AG09319 (cell line): ENCODE measurements around the gene LGI1.
"Not testable (repeated sequence)": the region's sequence is repeated elsewhere in the genome, so short reads cannot be mapped to it uniquely, and the experiment has no call there.

Experiments used
- DNase-seq: peaks from one replicate; pipeline ENCODE4 v3.0.0-alpha.2; 2010; ENCODE audit warnings: low read depth; ENCODE audit errors: extremely low read depth
- TF ChIP-seq, protein P1 (sequence below): IDR thresholded peaks from 2 replicates; pipeline ENCODE4 v1.5.1; 2011; ENCODE audit warnings: low read depth, mild to moderate bottlenecking, inconsistent platforms, low read length, moderate library complexity

The LGI1 gene

DNA sequence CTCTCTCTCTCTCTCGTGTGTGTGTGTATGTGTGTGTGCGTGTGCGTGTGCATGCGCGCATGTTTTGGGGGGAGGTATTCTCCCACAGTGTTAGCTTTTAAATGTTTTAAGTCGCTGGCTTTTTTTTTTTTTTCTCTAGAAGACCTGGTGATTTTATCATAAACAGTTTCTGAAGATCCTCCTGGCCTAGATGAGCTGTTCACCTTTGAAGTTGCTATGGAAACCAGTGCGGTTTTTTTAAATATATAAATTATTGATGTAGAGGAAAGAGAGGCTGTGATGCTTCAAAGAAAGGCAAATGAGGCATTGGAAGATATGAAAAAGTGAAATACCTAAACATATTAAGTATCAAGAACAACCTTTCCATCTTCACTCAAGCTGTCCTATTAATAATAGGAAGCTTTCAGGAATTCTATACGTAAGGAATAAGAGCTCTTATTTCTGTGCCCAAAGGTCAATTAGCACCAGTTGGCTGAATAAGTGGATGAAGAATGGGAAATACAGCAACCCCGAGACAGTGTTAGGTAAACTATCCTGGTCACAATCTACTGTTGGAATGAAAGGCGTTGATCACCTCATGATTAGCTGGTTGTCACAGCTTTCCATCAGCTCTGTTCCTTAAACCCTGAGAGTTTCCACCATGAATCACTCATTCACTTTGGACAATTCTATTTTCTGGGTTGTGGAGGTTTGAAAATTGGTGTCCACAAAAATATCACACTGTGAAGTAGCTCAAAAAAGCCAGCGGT, 69.5 kb downstream of the LGI1 start:
- TF ChIP-seq, protein P1, sequence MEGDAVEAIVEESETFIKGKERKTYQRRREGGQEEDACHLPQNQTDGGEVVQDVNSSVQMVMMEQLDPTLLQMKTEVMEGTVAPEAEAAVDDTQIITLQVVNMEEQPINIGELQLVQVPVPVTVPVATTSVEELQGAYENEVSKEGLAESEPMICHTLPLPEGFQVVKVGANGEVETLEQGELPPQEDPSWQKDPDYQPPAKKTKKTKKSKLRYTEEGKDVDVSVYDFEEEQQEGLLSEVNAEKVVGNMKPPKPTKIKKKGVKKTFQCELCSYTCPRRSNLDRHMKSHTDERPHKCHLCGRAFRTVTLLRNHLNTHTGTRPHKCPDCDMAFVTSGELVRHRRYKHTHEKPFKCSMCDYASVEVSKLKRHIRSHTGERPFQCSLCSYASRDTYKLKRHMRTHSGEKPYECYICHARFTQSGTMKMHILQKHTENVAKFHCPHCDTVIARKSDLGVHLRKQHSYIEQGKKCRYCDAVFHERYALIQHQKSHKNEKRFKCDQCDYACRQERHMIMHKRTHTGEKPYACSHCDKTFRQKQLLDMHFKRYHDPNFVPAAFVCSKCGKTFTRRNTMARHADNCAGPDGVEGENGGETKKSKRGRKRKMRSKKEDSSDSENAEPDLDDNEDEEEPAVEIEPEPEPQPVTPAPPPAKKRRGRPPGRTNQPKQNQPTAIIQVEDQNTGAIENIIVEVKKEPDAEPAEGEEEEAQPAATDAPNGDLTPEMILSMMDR, result no peak

DNA sequence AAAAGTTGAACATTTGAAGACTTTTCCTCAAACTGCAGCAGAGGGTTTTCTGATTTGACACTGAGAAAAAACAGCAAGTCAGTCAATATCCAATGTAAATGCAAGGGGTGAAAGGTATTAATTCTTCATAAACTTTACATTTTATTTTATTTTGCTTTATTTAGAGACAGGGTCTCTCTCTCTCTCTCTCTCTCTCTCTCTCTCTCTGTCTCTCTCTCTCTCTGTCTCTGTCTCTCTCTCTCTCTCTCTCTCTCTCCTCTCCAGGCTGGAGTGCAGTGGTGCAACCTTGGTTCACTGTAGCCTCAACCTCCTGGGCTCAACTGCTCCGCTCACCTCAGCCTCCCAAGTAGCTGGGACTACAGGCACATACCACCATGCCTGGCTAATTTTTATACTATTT, 73.3 kb downstream of the LGI1 start:
- not testable (repeated sequence) for DNase-seq

More for the DNA sequence above, 69.5 kb downstream of the LGI1 start:
- DNase-seq, result no peak

DNA sequence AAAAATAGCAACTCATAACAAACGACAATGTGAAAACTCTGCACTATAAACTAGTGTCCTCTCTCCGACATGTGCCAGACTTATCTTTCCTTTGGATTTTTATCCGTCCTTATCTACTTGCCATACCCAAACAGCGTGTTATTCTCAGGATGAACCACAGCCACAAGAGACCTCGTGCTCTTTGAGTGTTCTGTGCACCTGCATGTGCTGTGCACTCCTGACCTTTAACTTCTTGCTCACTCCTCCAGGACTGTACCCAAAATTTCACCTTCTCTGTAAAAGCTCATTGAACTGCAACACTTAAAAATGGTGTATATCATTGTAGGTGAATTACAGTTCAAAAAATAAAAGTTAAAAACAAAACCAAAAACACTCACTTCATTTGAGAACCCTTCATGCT, 78.0 kb downstream of the LGI1 start:
- DNase-seq, result no peak
- TF ChIP-seq, protein P1, result no peak

DNA sequence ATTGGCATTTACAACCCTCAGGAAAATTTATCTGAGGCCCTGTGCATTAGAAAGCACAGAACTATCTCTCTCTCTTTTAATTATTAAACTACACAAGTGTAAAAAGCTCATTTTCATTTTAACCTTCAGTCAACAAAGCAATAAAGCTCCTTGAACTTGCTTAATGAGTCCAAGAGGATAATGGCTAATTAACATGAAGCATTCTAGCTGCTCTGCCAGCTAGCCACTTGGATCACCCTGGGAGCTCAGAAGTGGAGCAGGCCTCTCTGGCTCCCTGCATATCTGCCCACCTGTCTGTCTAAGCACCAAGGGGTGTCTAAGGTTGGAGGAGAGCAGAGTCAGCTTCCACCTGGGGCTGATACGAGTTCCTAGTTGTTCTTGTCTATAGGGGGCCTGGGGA, 80.1 kb downstream of the LGI1 start:
- TF ChIP-seq, protein P1, result no peak
- no peak for DNase-seq

DNA sequence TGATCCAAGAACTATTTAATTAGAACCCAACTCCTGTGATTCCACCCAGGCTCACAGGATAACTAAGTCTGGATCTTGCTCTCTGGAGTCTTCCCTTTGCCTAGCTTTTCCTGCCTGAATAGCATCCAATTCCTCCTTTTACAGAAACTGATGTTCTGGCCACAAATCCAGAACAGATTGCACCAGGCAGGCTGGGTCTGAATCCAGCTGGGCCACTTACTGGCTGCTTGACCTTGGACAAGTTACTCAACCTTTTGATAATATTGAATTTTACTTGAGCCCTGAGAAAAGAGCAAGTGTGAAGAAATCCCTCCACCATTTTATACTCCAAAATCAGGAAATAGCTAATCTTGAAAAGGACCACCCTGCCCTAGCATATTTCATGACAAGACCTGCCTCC, 80.5 kb downstream of the LGI1 start:
- TF ChIP-seq, protein P1, result no peak
- DNase-seq, result no peak

DNA sequence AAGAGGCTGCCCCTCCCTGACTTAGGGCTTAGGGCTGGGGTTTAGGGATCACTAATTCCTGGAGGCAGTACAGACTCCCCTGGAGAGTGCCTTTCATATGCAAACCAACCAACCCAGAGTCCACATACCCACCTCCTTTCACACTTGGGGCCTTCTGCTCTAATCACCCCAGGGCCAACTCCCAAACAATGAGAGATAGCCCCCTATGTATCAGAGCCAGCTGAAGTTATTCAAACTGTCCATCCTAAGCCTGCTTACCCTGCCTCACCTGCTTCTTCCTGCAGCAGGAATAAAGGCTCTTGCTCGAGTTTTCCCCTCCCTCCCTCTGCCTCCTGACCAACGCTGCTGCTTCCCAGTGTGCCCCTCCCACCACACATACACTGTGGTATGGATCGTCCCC, 84.2 kb downstream of the LGI1 start:
- DNase-seq, result no peak
- TF ChIP-seq, protein P1, result no peak

DNA sequence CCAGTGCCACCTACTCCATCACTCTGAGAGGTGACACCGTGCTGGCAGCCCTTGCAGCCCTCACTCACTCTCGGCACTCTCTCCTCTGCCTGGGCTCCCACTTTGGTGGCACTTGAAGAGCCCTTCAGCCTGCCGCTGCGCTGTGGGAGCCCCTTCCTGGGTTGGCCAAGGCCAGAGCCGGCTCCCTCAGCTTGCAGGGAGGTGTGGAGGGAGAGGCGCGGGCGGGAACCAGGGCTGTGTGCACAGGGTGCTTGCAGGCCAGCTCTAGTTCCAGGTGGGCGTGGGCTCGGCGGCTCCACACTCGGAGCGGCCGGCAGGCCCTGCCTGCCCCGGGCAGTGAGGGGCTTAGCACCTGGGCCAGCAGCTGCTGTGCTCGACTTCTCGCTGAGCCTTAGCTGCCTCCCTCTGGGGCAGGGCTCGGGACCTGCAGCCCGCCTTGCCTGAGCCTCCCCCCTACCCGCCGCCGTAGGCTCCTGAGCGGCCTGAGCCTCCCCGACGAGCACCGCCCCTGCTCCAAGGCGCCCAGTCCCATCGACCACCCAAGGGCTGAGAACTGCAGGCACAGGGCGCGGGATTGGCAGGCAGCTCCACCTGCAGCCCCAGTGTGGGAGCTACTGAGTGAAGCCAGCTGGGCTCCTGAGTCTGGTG, 87.4 kb downstream of the LGI1 start:
- no peak for DNase-seq
- TF ChIP-seq, protein P1, result no peak
